ENCODE data around the gene BRS3. TPM values are rescaled to one million over a fixed set of nuclear protein-coding genes. Genes with fewer than 3 reads are reported as not detected.
"Not testable (repeated sequence)": the region's sequence is repeated elsewhere in the genome, so short reads cannot be mapped to it uniquely, and the experiment has no call there.

BRS3 gene
- not detected for total RNA-seq (2021; ENCODE audit: unreplicated experiment)
- polyA plus RNA-seq (2012; ENCODE audit: insufficient read length): not detected
- Bru-seq, nascent RNA: not detected
- BruChase-seq, experiment 1, labeled RNA remaining after a 2-hour chase: not detected
- BruChase-seq, experiment 2, labeled RNA remaining after a 6-hour chase: not detected
- long read RNA-seq: 0 reads

- H3K27ac ChIP-seq (ENCODE audit: low read length): no peak within 1 kb of the TSS
- H3K27me3 ChIP-seq (ENCODE audit: control insufficient read depth, insufficient read depth, low read length): peaks cover 38% of the 10 kb centered on the region
- no peaks in the 10 kb centered on the region for H3K36me3 ChIP-seq (ENCODE audit: control insufficient read depth, insufficient read depth, low read length)
- intact Hi-C loops (cut with micrococcal nuclease; ENCODE audit: unreplicated experiment): loop anchor here (10.0 kb wide), 1 partner anchor 213 kb away; no protein-coding TSS in a partner anchor
- H3K4me1 ChIP-seq (ENCODE audit: control insufficient read depth, insufficient read depth, low read length): no peaks in the 10 kb centered on the region
- no peak for ATAC-seq
- ChIA-PET POLR2A (no interaction called here), CTCF (interaction anchor here (0.5 kb wide), 1 partner anchor 159 kb away, joined by 3 read pairs; no protein-coding TSS in a partner anchor)
- no peak within 1 kb of the TSS for H3K4me3 ChIP-seq (ENCODE audit: low read depth in 2 of 2, low read length in 2 of 2)
- no peaks in the 10 kb centered on the region for H3K9me3 ChIP-seq (ENCODE audit: control insufficient read depth, insufficient read depth, low read depth, low read length)
- in situ Hi-C loops (cut with HindIII; ENCODE audit: low pct_unique_long_range_greater_than_20kb, low sequenced_read_pairs): no loop called here
- no peak for TF ChIP-seq POLR2AphosphoS5 (IDR thresholded peaks at IDR 0.05; ENCODE audit: low read depth, low read length)
- no peak for DNase-seq (ENCODE audit: low read depth, low spot score)
- no TSS peak for BruUV-seq (replicated peaks)
These were observed at the start of gene BRS3 for GRCh38 chrX:136487647-136488046. Gene BRS3 (plus strand): TSS chrX:136487947. CDS start chrX:136488115, 168 bp downstream.

- in situ Hi-C loops (cut with HindIII; ENCODE audit: low pct_unique_long_range_greater_than_20kb, low sequenced_read_pairs): no loop called here
- Histone ChIP-seq H3K27ac (ENCODE audit: low read length) (no peak overlapping the region), H3K9me3 (ENCODE audit: control insufficient read depth, insufficient read depth, low read depth, low read length) (no peaks in the 10 kb centered on the region), H3K36me3 (ENCODE audit: control insufficient read depth, insufficient read depth, low read length) (no peaks in the 10 kb centered on the region), H3K4me3 (ENCODE audit: low read depth in 2 of 2, low read length in 2 of 2) (no peak overlapping the region), H3K4me1 (ENCODE audit: control insufficient read depth, insufficient read depth, low read length) (no peaks in the 10 kb centered on the region), H3K27me3 (ENCODE audit: control insufficient read depth, insufficient read depth, low read length) (peaks cover 6% of the 10 kb centered on the region)
- BruUV-seq (replicated peaks): no TSS peak
- CTCF ChIA-PET: no interaction called here
- ATAC-seq (no peak), DNase-seq (ENCODE audit: low read depth, low spot score) (no peak)
- POLR2A ChIA-PET: no interaction called here
- TF ChIP-seq REST (IDR thresholded peaks at IDR 0.05; ENCODE audit: insufficient read depth in 1 of 2, low read depth in 2 of 2, low read length in 1 of 2) (no peak), POLR2AphosphoS5 (IDR thresholded peaks at IDR 0.05; ENCODE audit: low read depth, low read length) (no peak), TCF7L2 (IDR thresholded peaks at IDR 0.05; ENCODE audit: low read depth, low read length) (no peak), CTCF (IDR thresholded peaks at IDR 0.05) (no peak), SIN3A (IDR thresholded peaks at IDR 0.05; ENCODE audit: borderline replicate concordance, insufficient read depth, low read depth, low read length) (no peak)
- intact Hi-C loops (cut with micrococcal nuclease; ENCODE audit: unreplicated experiment): no loop called here
These were observed 49.6 kb upstream of the BRS3 start for GRCh38 chrX:136438192-136438591.

GRCh38 chrX:136445674-136446073 is 42.1 kb upstream of the BRS3 start:
- CTCF ChIA-PET; ATAC-seq; in situ Hi-C loops (cut with HindIII; ENCODE audit: low pct_unique_long_range_greater_than_20kb, low sequenced_read_pairs): not testable (repeated sequence)

More at GRCh38 chrX:136445674-136446073, 42.1 kb upstream of the BRS3 start:
- POLR2A ChIA-PET; H3K27ac ChIP-seq (ENCODE audit: low read length); H3K27me3 ChIP-seq (ENCODE audit: control insufficient read depth, insufficient read depth, low read length); H3K9me3 ChIP-seq (ENCODE audit: control insufficient read depth, insufficient read depth, low read depth, low read length); H3K36me3 ChIP-seq (ENCODE audit: control insufficient read depth, insufficient read depth, low read length); H3K4me3 ChIP-seq (ENCODE audit: low read depth in 2 of 2, low read length in 2 of 2); DNase-seq (ENCODE audit: low read depth, low spot score); BruUV-seq (replicated peaks); intact Hi-C loops (cut with micrococcal nuclease; ENCODE audit: unreplicated experiment); H3K4me1 ChIP-seq (ENCODE audit: control insufficient read depth, insufficient read depth, low read length): not testable (repeated sequence)

Data from Panc1 (cell line).